Mesothelial cell of epicardium (in vitro differentiated cells): ENCODE measurements around the gene CDH4. TPM values are rescaled to one million over a fixed set of nuclear protein-coding genes. Genes with fewer than 3 reads are reported as not detected.

Experiments used
- DNase-seq, 2 experiments: peaks; one replicate each; pipeline ENCODE4 v3.0.0; 2021; ENCODE audit warnings: low spot score in 2 of 2; ENCODE audit not compliant: unreplicated experiment in 2 of 2
- H3K27ac Mint-ChIP-seq: 2 replicates; pipeline ENCODE4 v1.8.0; 2021; ENCODE audit warnings: mixed read lengths
- H3K27me3 Mint-ChIP-seq: 2 replicates; pipeline ENCODE4 v1.8.0; 2021; ENCODE audit warnings: low read depth, mixed read lengths
- H3K36me3 Mint-ChIP-seq: 2 replicates; pipeline ENCODE4 v1.8.0; 2021; ENCODE audit warnings: mixed read lengths
- H3K4me1 Mint-ChIP-seq: 2 replicates; pipeline ENCODE4 v1.8.0; 2021; ENCODE audit warnings: mixed read lengths
- H3K4me3 Mint-ChIP-seq: 2 replicates; pipeline ENCODE4 v1.8.0; 2021; ENCODE audit warnings: mild to moderate bottlenecking, moderate library complexity, mixed read lengths
- H3K9me3 Mint-ChIP-seq: 2 replicates; pipeline ENCODE4 v1.8.0; 2021; ENCODE audit warnings: mixed read lengths
- total RNA-seq: library from RNA; stranded (reverse); gene quantifications from 3 replicates; pipeline ENCODE4 v1.2.1, GENCODE V29; 2021
- TF ChIP-seq, protein P1 (sequence below): fragments of 200-600 bp; sonication (generic); IDR thresholded peaks from one replicate; pipeline ENCODE4 v1.5.0; 2021; ENCODE audit warnings: antibody characterized with exemption; ENCODE audit not compliant: unreplicated experiment

CDH4 gene
- total RNA-seq, 1 donor from 2014 or later: 1.1 TPM

DNA sequence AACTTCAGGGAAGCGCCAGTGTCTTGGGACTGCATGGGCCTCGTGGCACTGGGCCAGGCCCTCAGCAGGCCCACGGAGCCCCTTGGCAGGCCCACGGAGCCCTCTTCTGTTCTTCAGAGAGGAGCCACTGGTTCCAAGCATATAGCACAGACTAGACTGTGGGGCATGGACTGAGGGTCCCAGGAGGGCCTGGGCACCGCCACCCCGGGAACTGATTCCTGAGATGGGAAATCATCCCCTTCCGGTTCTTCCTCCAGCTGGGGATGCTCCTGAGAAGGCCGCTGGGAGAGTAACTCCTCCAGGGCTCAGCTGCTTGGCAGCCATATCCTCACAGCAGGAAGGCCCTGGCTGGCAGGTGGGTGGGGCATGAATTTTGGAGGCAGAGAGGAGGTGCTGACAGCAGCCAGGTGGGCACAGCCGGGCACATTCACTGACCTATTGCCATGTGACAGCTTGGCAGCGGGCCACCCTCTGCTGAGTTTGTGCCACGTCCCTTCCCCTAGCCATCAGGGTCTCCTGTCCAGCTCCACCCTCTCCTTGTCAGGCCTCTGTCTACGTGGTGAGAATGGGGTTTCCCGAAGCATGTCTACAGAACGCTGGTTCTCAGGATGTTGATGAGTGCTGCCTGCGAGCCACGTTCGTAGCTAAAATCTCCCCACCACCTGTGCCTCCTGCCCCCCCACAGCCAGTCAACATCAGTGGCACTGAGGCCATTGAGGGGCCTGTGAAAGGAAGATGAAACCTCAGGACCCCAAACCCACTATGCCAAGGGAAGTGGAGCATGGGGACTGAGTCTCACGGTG, 661.6 kb downstream of the CDH4 start:
- peaks cover 24% of the 10 kb centered on the region for H3K27me3 Mint-ChIP-seq
- no peak overlapping the region for H3K4me3 Mint-ChIP-seq
- no peaks in the 10 kb centered on the region for H3K4me1 Mint-ChIP-seq
- TF ChIP-seq, protein P1, sequence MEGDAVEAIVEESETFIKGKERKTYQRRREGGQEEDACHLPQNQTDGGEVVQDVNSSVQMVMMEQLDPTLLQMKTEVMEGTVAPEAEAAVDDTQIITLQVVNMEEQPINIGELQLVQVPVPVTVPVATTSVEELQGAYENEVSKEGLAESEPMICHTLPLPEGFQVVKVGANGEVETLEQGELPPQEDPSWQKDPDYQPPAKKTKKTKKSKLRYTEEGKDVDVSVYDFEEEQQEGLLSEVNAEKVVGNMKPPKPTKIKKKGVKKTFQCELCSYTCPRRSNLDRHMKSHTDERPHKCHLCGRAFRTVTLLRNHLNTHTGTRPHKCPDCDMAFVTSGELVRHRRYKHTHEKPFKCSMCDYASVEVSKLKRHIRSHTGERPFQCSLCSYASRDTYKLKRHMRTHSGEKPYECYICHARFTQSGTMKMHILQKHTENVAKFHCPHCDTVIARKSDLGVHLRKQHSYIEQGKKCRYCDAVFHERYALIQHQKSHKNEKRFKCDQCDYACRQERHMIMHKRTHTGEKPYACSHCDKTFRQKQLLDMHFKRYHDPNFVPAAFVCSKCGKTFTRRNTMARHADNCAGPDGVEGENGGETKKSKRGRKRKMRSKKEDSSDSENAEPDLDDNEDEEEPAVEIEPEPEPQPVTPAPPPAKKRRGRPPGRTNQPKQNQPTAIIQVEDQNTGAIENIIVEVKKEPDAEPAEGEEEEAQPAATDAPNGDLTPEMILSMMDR: no peak
- peaks cover 8% of the 10 kb centered on the region for H3K9me3 Mint-ChIP-seq
- H3K36me3 Mint-ChIP-seq: no peaks in the 10 kb centered on the region
- no peak for DNase-seq
- no peak overlapping the region for H3K27ac Mint-ChIP-seq

- peaks cover 8% of the 10 kb centered on the region for H3K9me3 Mint-ChIP-seq
- TF ChIP-seq, protein P1: no peak
Observed at GRCh38 chr20:61915101-61915500, 663.0 kb downstream of the CDH4 start.

GRCh38 chr20:61916318-61916891, 664.3 kb downstream of the CDH4 start:
- H3K36me3 Mint-ChIP-seq: no peaks in the 10 kb centered on the region
- H3K4me3 Mint-ChIP-seq: no peak overlapping the region
- TF ChIP-seq, protein P1: no peak
- no peak overlapping the region for H3K27ac Mint-ChIP-seq
- H3K4me1 Mint-ChIP-seq: no peaks in the 10 kb centered on the region
- H3K27me3 Mint-ChIP-seq: peaks cover 24% of the 10 kb centered on the region
- peaks cover under 1% of the 10 kb centered on the region for H3K9me3 Mint-ChIP-seq
- no peak for DNase-seq

More at GRCh38 chr20:61915101-61915500, 663.0 kb downstream of the CDH4 start:
- Mint-ChIP-seq H3K4me1 (no peaks in the 10 kb centered on the region), H3K27ac (no peak overlapping the region), H3K4me3 (no peak overlapping the region), H3K27me3 (peaks cover 24% of the 10 kb centered on the region), H3K36me3 (no peaks in the 10 kb centered on the region)
- no peak for DNase-seq

GRCh38 chr20:61917474-61918145, 665.5 kb downstream of the CDH4 start:
- no peak for DNase-seq
- Mint-ChIP-seq H3K27ac (no peak overlapping the region), H3K9me3 (no peaks in the 10 kb centered on the region), H3K4me1 (no peaks in the 10 kb centered on the region), H3K36me3 (no peaks in the 10 kb centered on the region), H3K4me3 (no peak overlapping the region), H3K27me3 (peaks cover 22% of the 10 kb centered on the region)
- TF ChIP-seq, protein P1: no peak

GRCh38 chr20:61918548-61918947, 666.5 kb downstream of the CDH4 start:
- no peak for DNase-seq
- H3K4me3 Mint-ChIP-seq: no peak overlapping the region
- no peaks in the 10 kb centered on the region for H3K9me3 Mint-ChIP-seq
- H3K27me3 Mint-ChIP-seq: peaks cover 22% of the 10 kb centered on the region
- no peaks in the 10 kb centered on the region for H3K4me1 Mint-ChIP-seq
- TF ChIP-seq, protein P1: no peak
- H3K27ac Mint-ChIP-seq: no peak overlapping the region
- H3K36me3 Mint-ChIP-seq: no peaks in the 10 kb centered on the region
